ENCODE measurements around the gene COL9A2. TPM values are rescaled to one million over a fixed set of nuclear protein-coding genes. Genes with fewer than 3 reads are reported as not detected.

The COL9A2 gene
- total and polyA plus RNA-seq, 4 donors, result 0.19 to 0.75 (median 0.34) TPM

DNA sequence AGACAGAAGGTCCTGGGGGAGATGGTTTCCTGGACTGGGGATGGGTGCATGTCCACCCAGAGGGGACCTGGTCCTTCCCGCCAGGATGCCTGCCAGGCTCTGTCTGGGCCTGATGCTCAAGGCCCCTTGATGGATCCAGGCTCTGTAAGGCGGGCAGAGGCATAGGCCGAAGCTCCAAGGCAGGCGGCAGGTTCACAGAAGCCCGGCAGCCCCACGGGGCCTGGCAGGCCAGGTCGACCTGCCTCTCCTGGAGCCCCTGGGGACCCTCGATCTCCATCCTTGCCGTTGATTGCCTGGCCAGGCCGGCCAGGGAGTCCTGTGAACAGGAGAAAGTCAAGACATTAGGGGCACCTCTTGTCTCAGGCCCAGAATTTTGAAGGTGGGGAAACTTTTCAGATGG is 16.0 kb downstream of the COL9A2 start:
- H3K4me3 ChIP-seq (ENCODE audit: low read depth in 1 of 3, low read length in 3 of 3), result no peak overlapping the region
- H3K27ac ChIP-seq (ENCODE audit: low read depth in 1 of 2, low read length in 2 of 2), result no peak overlapping the region
- WGBS, result 96% methylated on average over 10 of the region's 10 CpGs
- DNase-seq (ENCODE audit: low spot score), result no peak
- no peaks in the 10 kb centered on the region for H3K36me3 ChIP-seq (ENCODE audit: control insufficient read depth in 4 of 4, insufficient read depth in 3 of 4, low read depth in 1 of 4, low read length in 3 of 4)
- no peaks in the 10 kb centered on the region for H3K27me3 ChIP-seq (ENCODE audit: control insufficient read depth in 4 of 4, insufficient read depth in 4 of 4, low read length in 3 of 4)
- no peak overlapping the region for H3K9ac ChIP-seq (ENCODE audit: low read depth in 1 of 2, low read length in 2 of 2)
- no peak for TF ChIP-seq ZBTB33 (IDR thresholded peaks at IDR 0.05)
- no peak for TF ChIP-seq RAD21 (IDR thresholded peaks at IDR 0.05)
- TF ChIP-seq SP1 (IDR thresholded peaks at IDR 0.05), result no peak
- TF ChIP-seq, protein P1, sequence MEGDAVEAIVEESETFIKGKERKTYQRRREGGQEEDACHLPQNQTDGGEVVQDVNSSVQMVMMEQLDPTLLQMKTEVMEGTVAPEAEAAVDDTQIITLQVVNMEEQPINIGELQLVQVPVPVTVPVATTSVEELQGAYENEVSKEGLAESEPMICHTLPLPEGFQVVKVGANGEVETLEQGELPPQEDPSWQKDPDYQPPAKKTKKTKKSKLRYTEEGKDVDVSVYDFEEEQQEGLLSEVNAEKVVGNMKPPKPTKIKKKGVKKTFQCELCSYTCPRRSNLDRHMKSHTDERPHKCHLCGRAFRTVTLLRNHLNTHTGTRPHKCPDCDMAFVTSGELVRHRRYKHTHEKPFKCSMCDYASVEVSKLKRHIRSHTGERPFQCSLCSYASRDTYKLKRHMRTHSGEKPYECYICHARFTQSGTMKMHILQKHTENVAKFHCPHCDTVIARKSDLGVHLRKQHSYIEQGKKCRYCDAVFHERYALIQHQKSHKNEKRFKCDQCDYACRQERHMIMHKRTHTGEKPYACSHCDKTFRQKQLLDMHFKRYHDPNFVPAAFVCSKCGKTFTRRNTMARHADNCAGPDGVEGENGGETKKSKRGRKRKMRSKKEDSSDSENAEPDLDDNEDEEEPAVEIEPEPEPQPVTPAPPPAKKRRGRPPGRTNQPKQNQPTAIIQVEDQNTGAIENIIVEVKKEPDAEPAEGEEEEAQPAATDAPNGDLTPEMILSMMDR (IDR thresholded peaks at IDR 0.05; ENCODE audit: low read depth, low read length, missing input control), result no peak
- no peak for TF ChIP-seq REST (IDR thresholded peaks at IDR 0.05)
- no peak for TF ChIP-seq HNF4G (IDR thresholded peaks at IDR 0.05)
- no peak for TF ChIP-seq RXRA (IDR thresholded peaks at IDR 0.05)
- no peak for TF ChIP-seq YY1 (IDR thresholded peaks at IDR 0.05)
- no peak for TF ChIP-seq GABPA (IDR thresholded peaks at IDR 0.05 in 1 of 2, conservative IDR thresholded peaks at IDR 0.05 in 1 of 2)
- TF ChIP-seq EGR1 (IDR thresholded peaks at IDR 0.05; ENCODE audit: low read depth in 2 of 2), result no peak
- no peaks in the 10 kb centered on the region for H3K4me1 ChIP-seq (ENCODE audit: control insufficient read depth in 4 of 4, insufficient read depth in 4 of 4, low read length in 3 of 4)
- H3K9me3 ChIP-seq (ENCODE audit: control insufficient read depth in 4 of 4, low read length in 3 of 4), result no peaks in the 10 kb centered on the region

- WGBS, result 94% methylated on average over 9 of the region's 9 CpGs
- H3K27me3 ChIP-seq (ENCODE audit: control insufficient read depth in 4 of 4, insufficient read depth in 4 of 4, low read length in 3 of 4), result no peaks in the 10 kb centered on the region
- no peaks in the 10 kb centered on the region for H3K4me1 ChIP-seq (ENCODE audit: control insufficient read depth in 4 of 4, insufficient read depth in 4 of 4, low read length in 3 of 4)
- no peak for DNase-seq (ENCODE audit: low spot score)
- no peak overlapping the region for H3K4me3 ChIP-seq (ENCODE audit: low read depth in 1 of 3, low read length in 3 of 3)
- H3K9me3 ChIP-seq (ENCODE audit: control insufficient read depth in 4 of 4, low read length in 3 of 4), result no peaks in the 10 kb centered on the region
- TF ChIP-seq RXRA (IDR thresholded peaks at IDR 0.05) (no peak), HNF4G (IDR thresholded peaks at IDR 0.05) (no peak), EGR1 (IDR thresholded peaks at IDR 0.05; ENCODE audit: low read depth in 2 of 2) (no peak), JUND (IDR thresholded peaks at IDR 0.05) (no peak), YY1 (IDR thresholded peaks at IDR 0.05) (no peak), FOXA2 (IDR thresholded peaks at IDR 0.05) (no peak), FOXA1 (IDR thresholded peaks at IDR 0.05) (no peak), MAX (IDR thresholded peaks at IDR 0.05) (no peak), NR2F2 (IDR thresholded peaks at IDR 0.05) (no peak), RAD21 (IDR thresholded peaks at IDR 0.05) (no peak), REST (IDR thresholded peaks at IDR 0.05) (no peak), GABPA (IDR thresholded peaks at IDR 0.05 in 1 of 2, conservative IDR thresholded peaks at IDR 0.05 in 1 of 2) (no peak), SP1 (IDR thresholded peaks at IDR 0.05) (no peak), HNF4A (conservative IDR thresholded peaks at IDR 0.05) (no peak)
- TF ChIP-seq, protein P1 (IDR thresholded peaks at IDR 0.05; ENCODE audit: low read depth, low read length, missing input control), result no peak
- H3K36me3 ChIP-seq (ENCODE audit: control insufficient read depth in 4 of 4, insufficient read depth in 3 of 4, low read depth in 1 of 4, low read length in 3 of 4), result no peaks in the 10 kb centered on the region
- H3K9ac ChIP-seq (ENCODE audit: low read depth in 1 of 2, low read length in 2 of 2), result no peak overlapping the region
- H3K27ac ChIP-seq (ENCODE audit: low read depth in 1 of 2, low read length in 2 of 2), result no peak overlapping the region
These were observed 16.4 kb downstream of the COL9A2 start for GRCh38 chr1:40300651-40301050.

Measured in liver (tissue), 9 donors.